HEK293 (cell line): ENCODE measurements around the gene RAMP3.

ENCODE experiments used
- CTCF ChIA-PET: fragments of 350-600 bp; formaldehyde crosslinking; extraction: SDS; loops from one replicate; lab custom pipeline; 2021; ENCODE audit warnings: antibody characterized with exemption; lab: Yijun Ruan, JAX
- POLR2A ChIA-PET: fragments of 300-600 bp; formaldehyde crosslinking; extraction: SDS; loops from one replicate; lab custom pipeline; 2020; ENCODE audit warnings: antibody characterized with exemption, inconsistent platforms; lab: Yijun Ruan, JAX
- H3K27ac ChIP-seq: fragments of 200-500 bp; sonication (Bioruptor generic); 2 replicates; pipeline ENCODE4 v1.5.1; 2014; ENCODE audit warnings: low read depth, low read length, control low read depth, inconsistent platforms; ENCODE audit errors: extremely low read depth
- H3K36me3 ChIP-seq, 2 experiments: fragments of 200-500 bp in 1 of 2; sonication (Bioruptor generic) in 1 of 2; 1 replicate in 1 of 2; 2 replicates in 1 of 2; pipeline ENCODE4 v1.5.1; 2014 to 2017; ENCODE audit warnings: inconsistent platforms in 2 of 2, low read length in 2 of 2; ENCODE audit not compliant: control insufficient read depth in 2 of 2, insufficient read depth in 1 of 2
- H3K4me1 ChIP-seq: fragments of 200-500 bp; sonication (Bioruptor generic); 2 replicates; pipeline ENCODE4 v1.5.1; 2014; ENCODE audit warnings: mild to moderate bottlenecking, low read length, inconsistent platforms; ENCODE audit not compliant: control insufficient read depth, insufficient read depth
- H3K4me3 ChIP-seq: 2 replicates; pipeline ENCODE4 v1.5.1; 2011; ENCODE audit warnings: low read depth, mild to moderate bottlenecking, control low read depth, low read length, moderate library complexity
- H3K9me3 ChIP-seq: fragments of 200-500 bp; sonication (Bioruptor generic); 2 replicates; pipeline ENCODE4 v1.5.1; 2014; ENCODE audit warnings: low read depth, low read length, inconsistent platforms; ENCODE audit not compliant: control insufficient read depth, insufficient read depth
- BCL11A ChIP-seq: fragments of 450-650 bp; formaldehyde crosslinking; IDR thresholded peaks from 2 replicates; pipeline ENCODE4 v1.5.1; 2016; ENCODE audit warnings: low read depth, missing biosample characterization, missing genetic modification characterization
- HIC1 ChIP-seq: fragments of 450-650 bp; formaldehyde crosslinking; IDR thresholded peaks from 2 replicates; pipeline ENCODE4 v1.5.1; 2016; ENCODE audit warnings: missing biosample characterization, missing genetic modification characterization
- KLF16 ChIP-seq: fragments of 450-650 bp; formaldehyde crosslinking; IDR thresholded peaks from 2 replicates; pipeline ENCODE4 v1.5.1; 2017; ENCODE audit warnings: missing biosample characterization, missing genetic modification characterization
- PRDM4 ChIP-seq: fragments of 450-650 bp; formaldehyde crosslinking; IDR thresholded peaks from 2 replicates; pipeline ENCODE4 v1.5.1; 2017; ENCODE audit warnings: missing biosample characterization, missing genetic modification characterization
- ZBTB48 ChIP-seq: fragments of 450-650 bp; formaldehyde crosslinking; IDR thresholded peaks from 2 replicates; pipeline ENCODE4 v1.5.1; 2016; ENCODE audit warnings: missing biosample characterization, missing genetic modification characterization
- ZNF114 ChIP-seq: fragments of 450-650 bp; formaldehyde crosslinking; IDR thresholded peaks from 2 replicates; pipeline ENCODE4 v1.5.0; 2017; ENCODE audit warnings: missing biosample characterization, missing genetic modification characterization
- ZNF138 ChIP-seq: fragments of 450-650 bp; formaldehyde crosslinking; IDR thresholded peaks from 2 replicates; pipeline ENCODE4 v1.5.1; 2016; ENCODE audit warnings: missing biosample characterization, missing genetic modification characterization, borderline replicate concordance
- ZNF148 ChIP-seq: fragments of 450-650 bp; formaldehyde crosslinking; IDR thresholded peaks from 2 replicates; pipeline ENCODE4 v1.5.0; 2017; ENCODE audit warnings: missing biosample characterization, missing genetic modification characterization, borderline replicate concordance
- ZNF341 ChIP-seq: fragments of 450-650 bp; formaldehyde crosslinking; IDR thresholded peaks from 2 replicates; pipeline ENCODE4; 2016; ENCODE audit warnings: low read depth, missing biosample characterization, missing genetic modification characterization
- ZNF558 ChIP-seq: fragments of 450-650 bp; formaldehyde crosslinking; IDR thresholded peaks from 2 replicates; pipeline ENCODE4 v1.5.1; 2016; ENCODE audit warnings: missing biosample characterization, missing genetic modification characterization
- ZNF560 ChIP-seq: fragments of 450-650 bp; formaldehyde crosslinking; IDR thresholded peaks from 2 replicates; pipeline ENCODE4 v1.5.1; 2017; ENCODE audit warnings: missing biosample characterization, missing genetic modification characterization, borderline replicate concordance
- ZNF624 ChIP-seq: fragments of 450-650 bp; formaldehyde crosslinking; IDR thresholded peaks from 2 replicates; pipeline ENCODE4 v1.5.1; 2017; ENCODE audit warnings: missing biosample characterization, missing genetic modification characterization
- ZNF76 ChIP-seq: fragments of 450-650 bp; formaldehyde crosslinking; IDR thresholded peaks from 2 replicates; pipeline ENCODE4; 2016; ENCODE audit warnings: low read depth, missing biosample characterization, missing genetic modification characterization, borderline replicate concordance
- ZNF777 ChIP-seq: fragments of 450-650 bp; formaldehyde crosslinking; IDR thresholded peaks from 2 replicates; pipeline ENCODE4 v1.5.1; 2017; ENCODE audit warnings: missing biosample characterization, missing genetic modification characterization, borderline replicate concordance
- ZNF785 ChIP-seq: fragments of 450-650 bp; formaldehyde crosslinking; IDR thresholded peaks from 2 replicates; pipeline ENCODE4 v1.5.1; 2016; ENCODE audit warnings: missing biosample characterization, missing genetic modification characterization
- TF ChIP-seq, protein P1 (sequence below): fragments of 450-650 bp; formaldehyde crosslinking; IDR thresholded peaks from 2 replicates; pipeline ENCODE4 v1.5.1; 2017; ENCODE audit warnings: missing biosample characterization, missing genetic modification characterization
- TF ChIP-seq, protein P2 (sequence below): fragments of 450-650 bp; formaldehyde crosslinking; IDR thresholded peaks from 2 replicates; pipeline ENCODE4 v1.5.1; 2016; ENCODE audit warnings: missing biosample characterization, missing genetic modification characterization

Gene RAMP3

DNA sequence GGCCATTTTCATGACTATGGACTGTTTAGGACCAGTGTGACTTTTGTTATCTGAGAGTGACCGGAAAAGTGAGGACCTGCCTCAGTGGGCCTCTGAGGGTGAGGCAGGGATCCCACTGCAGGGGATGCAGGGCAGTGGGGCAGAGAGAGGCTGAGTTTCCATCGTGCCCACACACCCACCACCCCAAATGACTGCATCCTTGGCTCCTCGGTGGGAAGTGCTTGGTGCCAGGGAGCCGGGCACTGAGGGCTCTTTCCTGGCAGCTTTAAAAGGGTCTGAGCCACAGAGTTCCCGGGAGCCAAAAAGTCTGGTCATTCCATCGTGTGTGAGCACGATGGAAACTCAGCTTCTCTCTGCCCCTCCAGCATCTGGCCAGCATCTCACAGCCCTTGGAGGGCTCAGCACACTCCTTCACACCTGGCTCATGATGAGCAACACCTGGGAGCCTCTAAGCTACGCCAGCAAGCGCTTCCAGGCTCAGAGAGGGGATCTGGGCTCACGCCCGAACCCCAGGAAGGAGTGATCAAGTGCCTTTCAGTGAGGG lies 59.1 kb downstream of the RAMP3 start (continued):
- TF ChIP-seq KLF16 (tag by site-specific recombination): no peak

GRCh38 chr7:45217358-45217757 lies 59.8 kb downstream of the RAMP3 start:
- no peak overlapping the region for H3K4me3 ChIP-seq
- no peaks in the 10 kb centered on the region for H3K36me3 ChIP-seq
- TF ChIP-seq ZBTB48 (tag by site-specific recombination) (no peak), ZNF624 (tag by site-specific recombination) (no peak), ZNF558 (tag by site-specific recombination) (no peak), HIC1 (no peak), ZNF777 (tag by site-specific recombination) (no peak), ZNF148 (tag by site-specific recombination) (no peak), ZNF560 (tag by site-specific recombination) (no peak), ZNF76 (tag by site-specific recombination) (no peak), PRDM4 (no peak), BCL11A (no peak), ZNF341 (no peak), ZNF138 (no peak), ZNF114 (no peak), ZNF785 (tag by site-specific recombination) (no peak), KLF16 (tag by site-specific recombination) (no peak)
- TF ChIP-seq, protein P1, sequence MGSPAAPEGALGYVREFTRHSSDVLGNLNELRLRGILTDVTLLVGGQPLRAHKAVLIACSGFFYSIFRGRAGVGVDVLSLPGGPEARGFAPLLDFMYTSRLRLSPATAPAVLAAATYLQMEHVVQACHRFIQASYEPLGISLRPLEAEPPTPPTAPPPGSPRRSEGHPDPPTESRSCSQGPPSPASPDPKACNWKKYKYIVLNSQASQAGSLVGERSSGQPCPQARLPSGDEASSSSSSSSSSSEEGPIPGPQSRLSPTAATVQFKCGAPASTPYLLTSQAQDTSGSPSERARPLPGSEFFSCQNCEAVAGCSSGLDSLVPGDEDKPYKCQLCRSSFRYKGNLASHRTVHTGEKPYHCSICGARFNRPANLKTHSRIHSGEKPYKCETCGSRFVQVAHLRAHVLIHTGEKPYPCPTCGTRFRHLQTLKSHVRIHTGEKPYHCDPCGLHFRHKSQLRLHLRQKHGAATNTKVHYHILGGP (tag by site-specific recombination): no peak
- TF ChIP-seq, protein P2, sequence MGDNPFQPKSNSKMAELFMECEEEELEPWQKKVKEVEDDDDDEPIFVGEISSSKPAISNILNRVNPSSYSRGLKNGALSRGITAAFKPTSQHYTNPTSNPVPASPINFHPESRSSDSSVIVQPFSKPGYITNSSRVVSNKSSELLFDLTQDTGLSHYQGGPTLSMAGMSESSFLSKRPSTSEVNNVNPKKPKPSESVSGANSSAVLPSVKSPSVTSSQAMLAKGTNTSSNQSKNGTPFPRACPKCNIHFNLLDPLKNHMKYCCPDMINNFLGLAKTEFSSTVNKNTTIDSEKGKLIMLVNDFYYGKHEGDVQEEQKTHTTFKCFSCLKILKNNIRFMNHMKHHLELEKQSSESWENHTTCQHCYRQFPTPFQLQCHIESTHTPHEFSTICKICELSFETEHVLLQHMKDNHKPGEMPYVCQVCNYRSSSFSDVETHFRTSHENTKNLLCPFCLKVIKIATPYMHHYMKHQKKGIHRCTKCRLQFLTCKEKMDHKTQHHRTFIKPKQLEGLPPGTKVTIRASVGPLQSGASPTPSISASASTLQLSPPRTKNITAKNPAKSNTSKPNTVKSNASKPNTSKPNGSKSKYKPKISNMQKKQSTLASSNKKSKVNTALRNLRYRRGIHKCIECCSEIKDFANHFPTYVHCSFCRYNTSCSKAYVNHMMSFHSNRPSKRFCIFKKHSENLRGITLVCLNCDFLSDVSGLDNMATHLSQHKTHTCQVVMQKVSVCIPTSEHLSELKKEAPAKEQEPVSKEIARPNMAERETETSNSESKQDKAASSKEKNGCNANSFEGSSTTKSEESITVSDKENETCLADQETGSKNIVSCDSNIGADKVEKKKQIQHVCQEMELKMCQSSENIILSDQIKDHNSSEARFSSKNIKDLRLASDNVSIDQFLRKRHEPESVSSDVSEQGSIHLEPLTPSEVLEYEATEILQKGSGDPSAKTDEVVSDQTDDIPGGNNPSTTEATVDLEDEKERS (tag by site-specific recombination): no peak
- TF ChIP-seq, all 188 proteins: peak for 0
- ChIA-PET POLR2A (interaction anchor here (0.6 kb wide), 1 partner anchor 341 kb away, joined by 4 read pairs; no protein-coding TSS in a partner anchor), CTCF (interaction anchor here (0.8 to 1.6 kb wide), 7 partner anchors 9 to 66 kb away, joined by 3 to 6 read pairs (median 3); no protein-coding TSS in a partner anchor)
- H3K9me3 ChIP-seq: no peaks in the 10 kb centered on the region
- no peaks in the 10 kb centered on the region for H3K4me1 ChIP-seq
- H3K27ac ChIP-seq: no peak overlapping the region
